Calu3 (cell line): Measurements from ENCODE around the gene IL12B. TPM values are rescaled to one million over a fixed set of nuclear protein-coding genes. Genes with fewer than 3 reads are reported as not detected.
"Not testable (repeated sequence)": the region's sequence is repeated elsewhere in the genome, so short reads cannot be mapped to it uniquely, and the experiment has no call there.

ENCODE experiments used
- BruUV-seq: library from RNA; stranded (reverse); fragments of 400-500 nt; replicated peaks from 2 replicates; lab custom pipeline; 2021; lab: Mats Ljungman, UMichigan
- CTCF ChIA-PET: fragments of 300-600 bp; sonication (Branson Sonifier 250); formaldehyde crosslinking; loops from one replicate; lab custom pipeline; 2022; ENCODE audit warnings: antibody characterized with exemption; lab: Charles Lee
- DNase-seq: peaks from one replicate; pipeline ENCODE4 v3.0.0; 2022
- H3K27ac Mint-ChIP-seq: one replicate; pipeline ENCODE4 v1.8.0; 2022; ENCODE audit warnings: mixed read lengths; ENCODE audit not compliant: unreplicated experiment
- H3K27me3 Mint-ChIP-seq: one replicate; pipeline ENCODE4 v1.8.0; 2022; ENCODE audit warnings: mixed read lengths; ENCODE audit not compliant: unreplicated experiment
- H3K36me3 Mint-ChIP-seq: one replicate; pipeline ENCODE4 v1.8.0; 2022; ENCODE audit warnings: mild to moderate bottlenecking, moderate library complexity, mixed read lengths; ENCODE audit not compliant: insufficient read depth, unreplicated experiment
- H3K4me1 Mint-ChIP-seq: one replicate; pipeline ENCODE4 v1.8.0; 2022; ENCODE audit warnings: mild to moderate bottlenecking, low read depth, mixed read lengths; ENCODE audit not compliant: unreplicated experiment
- H3K4me3 Mint-ChIP-seq: one replicate; pipeline ENCODE4 v1.8.0; 2022; ENCODE audit warnings: mild to moderate bottlenecking, low read depth, moderate library complexity, mixed read lengths; ENCODE audit not compliant: unreplicated experiment
- H3K9me3 Mint-ChIP-seq: one replicate; pipeline ENCODE4 v1.8.0; 2022; ENCODE audit warnings: low read depth, mixed read lengths; ENCODE audit not compliant: unreplicated experiment
- intact Hi-C: fragments of 100-400 bp; cut with micrococcal nuclease; formaldehyde crosslinking; loops from one replicate; pipeline ENCODE4 v1.10.0; 2022; ENCODE audit not compliant: unreplicated experiment
- total RNA-seq: library from RNA; stranded (reverse); gene quantifications from 2 replicates; pipeline ENCODE4 v1.2.3, GENCODE V29; 2022
- TF ChIP-seq, protein P1 (sequence below): fragments of 200-600 bp; IDR thresholded peaks from one replicate; pipeline ENCODE4 v1.8.0; 2022; ENCODE audit warnings: antibody characterized with exemption; ENCODE audit not compliant: unreplicated experiment

The IL12B gene
- total RNA-seq, 1 experiment from 2014 or later, result not detected

- CTCF ChIA-PET, result interaction anchor here (0.6 to 1.6 kb wide), 2 partner anchors 40 to 118 kb away, joined by 3 to 8 read pairs; no protein-coding TSS in a partner anchor
- H3K36me3 Mint-ChIP-seq, result peaks cover 43% of the 10 kb centered on the region
- BruUV-seq, result no TSS peak
These were observed 55.6 kb downstream of the IL12B start for GRCh38 chr5:159274676-159275075.

DNA sequence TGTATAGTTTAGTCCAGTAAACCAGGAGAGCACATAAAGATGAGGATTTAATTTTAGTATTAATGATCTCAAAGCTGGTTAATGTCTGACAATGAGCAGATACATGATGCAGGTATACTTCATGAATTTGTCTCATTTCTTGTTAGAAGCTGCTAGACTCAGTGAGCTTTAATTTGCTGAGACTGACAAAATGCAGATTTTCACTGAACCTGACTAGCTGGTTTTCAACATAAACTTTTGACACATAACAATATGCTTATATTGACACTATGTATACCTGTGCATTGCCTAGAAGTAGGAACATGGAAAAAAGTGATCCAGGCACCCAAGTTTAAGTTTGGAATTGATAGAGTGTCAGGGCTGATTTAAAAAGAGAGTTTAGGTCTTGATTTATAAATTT, 56.4 kb downstream of the IL12B start:
- Mint-ChIP-seq H3K27ac (no peak overlapping the region), H3K4me1 (no peaks in the 10 kb centered on the region), H3K36me3 (peaks cover 43% of the 10 kb centered on the region), H3K27me3 (no peaks in the 10 kb centered on the region), H3K9me3 (no peaks in the 10 kb centered on the region), H3K4me3 (no peak overlapping the region)
- BruUV-seq, result no TSS peak
- CTCF ChIA-PET, result interaction anchor here (0.6 to 1.6 kb wide), 3 partner anchors 43 to 117 kb away, joined by 3 to 8 read pairs (median 7); no protein-coding TSS in a partner anchor
- TF ChIP-seq, protein P1, sequence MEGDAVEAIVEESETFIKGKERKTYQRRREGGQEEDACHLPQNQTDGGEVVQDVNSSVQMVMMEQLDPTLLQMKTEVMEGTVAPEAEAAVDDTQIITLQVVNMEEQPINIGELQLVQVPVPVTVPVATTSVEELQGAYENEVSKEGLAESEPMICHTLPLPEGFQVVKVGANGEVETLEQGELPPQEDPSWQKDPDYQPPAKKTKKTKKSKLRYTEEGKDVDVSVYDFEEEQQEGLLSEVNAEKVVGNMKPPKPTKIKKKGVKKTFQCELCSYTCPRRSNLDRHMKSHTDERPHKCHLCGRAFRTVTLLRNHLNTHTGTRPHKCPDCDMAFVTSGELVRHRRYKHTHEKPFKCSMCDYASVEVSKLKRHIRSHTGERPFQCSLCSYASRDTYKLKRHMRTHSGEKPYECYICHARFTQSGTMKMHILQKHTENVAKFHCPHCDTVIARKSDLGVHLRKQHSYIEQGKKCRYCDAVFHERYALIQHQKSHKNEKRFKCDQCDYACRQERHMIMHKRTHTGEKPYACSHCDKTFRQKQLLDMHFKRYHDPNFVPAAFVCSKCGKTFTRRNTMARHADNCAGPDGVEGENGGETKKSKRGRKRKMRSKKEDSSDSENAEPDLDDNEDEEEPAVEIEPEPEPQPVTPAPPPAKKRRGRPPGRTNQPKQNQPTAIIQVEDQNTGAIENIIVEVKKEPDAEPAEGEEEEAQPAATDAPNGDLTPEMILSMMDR, result no peak
- no peak for DNase-seq
- intact Hi-C loops, result no loop called here

More at GRCh38 chr5:159274676-159275075, 55.6 kb downstream of the IL12B start:
- intact Hi-C loops, result no loop called here
- no peaks in the 10 kb centered on the region for H3K27me3 Mint-ChIP-seq
- no peak overlapping the region for H3K4me3 Mint-ChIP-seq
- TF ChIP-seq, protein P1, result no peak
- no peak for DNase-seq
- no peaks in the 10 kb centered on the region for H3K9me3 Mint-ChIP-seq
- no peak overlapping the region for H3K27ac Mint-ChIP-seq
- H3K4me1 Mint-ChIP-seq, result no peaks in the 10 kb centered on the region

DNA sequence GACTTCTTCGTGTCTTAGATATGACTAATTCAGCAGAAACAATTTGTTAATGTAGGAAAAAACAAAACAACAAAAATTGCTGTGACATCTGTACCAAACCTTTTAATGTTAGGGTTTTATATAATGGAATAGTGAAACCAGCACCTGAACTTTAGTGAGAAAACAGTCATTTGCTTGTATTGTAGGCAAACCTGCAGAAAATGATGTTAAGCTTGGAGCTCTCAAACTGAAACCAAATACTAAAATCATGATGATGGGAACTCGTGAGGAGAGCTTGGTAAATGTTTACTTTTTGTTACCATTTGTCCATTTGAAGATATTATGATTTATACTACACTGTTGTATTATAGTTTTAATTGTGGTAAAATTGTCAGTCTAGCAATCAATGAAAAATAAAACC, 60.6 kb downstream of the IL12B start:
- Mint-ChIP-seq H3K27me3 (no peaks in the 10 kb centered on the region), H3K4me1 (no peaks in the 10 kb centered on the region), H3K4me3 (no peak overlapping the region), H3K9me3 (no peaks in the 10 kb centered on the region), H3K36me3 (peaks cover 28% of the 10 kb centered on the region), H3K27ac (no peak overlapping the region)
- no TSS peak for BruUV-seq
- no peak for DNase-seq
- TF ChIP-seq, protein P1, result no peak
- CTCF ChIA-PET, result no interaction called here
- intact Hi-C loops, result no loop called here

DNA sequence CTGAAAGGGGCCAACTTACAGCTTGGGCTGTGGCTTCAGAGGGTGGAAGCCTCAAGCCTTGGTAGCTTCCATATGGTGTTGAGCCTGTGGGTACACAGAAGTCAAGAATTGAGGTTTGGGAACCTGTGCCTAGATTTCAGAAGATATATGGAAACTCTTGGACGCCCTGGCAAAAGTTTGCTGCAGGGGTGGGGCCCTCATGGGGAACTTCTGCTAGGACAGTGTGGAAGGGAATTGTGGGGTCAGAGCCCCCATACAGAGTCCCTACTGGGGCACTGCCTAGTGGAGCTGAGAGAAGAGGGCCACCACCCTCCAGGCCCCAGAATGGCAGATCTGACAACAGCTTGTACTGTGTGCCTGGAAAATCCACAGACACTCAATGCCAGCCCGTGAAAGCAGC, 63.5 kb downstream of the IL12B start:
- H3K27ac Mint-ChIP-seq, H3K4me3 Mint-ChIP-seq, CTCF ChIA-PET, H3K4me1 Mint-ChIP-seq, intact Hi-C loops, H3K9me3 Mint-ChIP-seq, BruUV-seq, DNase-seq, H3K27me3 Mint-ChIP-seq: not testable (repeated sequence)
- peaks cover 32% of the 10 kb centered on the region for H3K36me3 Mint-ChIP-seq

Other genes with a start within 250 kb of the IL12B start
- not detected in 2 replicates for gene EBF1, start 230.6 kb downstream of the IL12B start, total RNA-seq
- gene RNF145, start 120.9 kb downstream of the IL12B start, total RNA-seq, result 169 and 193 TPM in 2 replicates
- gene UBLCP1, start 67.2 kb downstream of the IL12B start, total RNA-seq, result 35.8 and 39.5 TPM in 2 replicates